Neural progenitor cell (in vitro differentiated cells): ENCODE data around the gene ASXL1.

ENCODE experiments used
- EZH2 ChIP-seq: fragments of 200-600 bp; sonication (generic); IDR thresholded peaks from 2 replicates; pipeline ENCODE4 v1.6.1; 2017; ENCODE audit warnings: antibody characterized with exemption, mild to moderate bottlenecking, moderate library complexity
- EZH2phosphoT487 ChIP-seq: fragments of 200-600 bp; sonication (generic); IDR thresholded peaks from 2 replicates; pipeline ENCODE4 v1.6.1; 2017; ENCODE audit warnings: antibody characterized with exemption
- TF ChIP-seq, protein P1 (sequence below): fragments of 200-600 bp; sonication (generic); IDR thresholded peaks from 2 replicates; pipeline ENCODE4 v1.5.1; 2017; ENCODE audit warnings: antibody characterized with exemption, mild to moderate bottlenecking

DNA sequence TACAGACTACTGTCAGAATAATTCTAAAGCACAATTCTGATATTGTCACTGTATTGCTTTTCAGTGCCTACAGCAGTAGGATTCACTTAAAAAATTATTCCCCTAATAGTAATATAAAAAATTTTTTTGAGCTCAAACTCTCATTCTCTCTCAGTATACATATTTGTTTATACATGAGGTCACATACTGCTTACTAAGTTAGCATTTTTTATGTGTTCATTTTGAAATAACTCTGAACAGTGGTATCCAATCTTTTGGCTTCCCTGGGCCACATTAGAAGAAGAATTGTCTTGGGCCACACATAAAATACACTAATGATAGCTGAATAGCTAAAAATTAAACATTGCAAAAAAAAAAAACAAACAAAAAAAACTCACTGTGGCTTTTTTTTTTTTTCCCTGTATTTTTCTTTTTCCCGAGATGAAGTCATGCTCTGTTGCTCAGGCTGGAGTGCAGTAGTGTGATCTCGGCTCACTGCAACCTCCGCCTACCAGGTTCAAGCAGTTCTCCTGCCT, 38.6 kb downstream of the ASXL1 start:
- TF ChIP-seq, protein P1, sequence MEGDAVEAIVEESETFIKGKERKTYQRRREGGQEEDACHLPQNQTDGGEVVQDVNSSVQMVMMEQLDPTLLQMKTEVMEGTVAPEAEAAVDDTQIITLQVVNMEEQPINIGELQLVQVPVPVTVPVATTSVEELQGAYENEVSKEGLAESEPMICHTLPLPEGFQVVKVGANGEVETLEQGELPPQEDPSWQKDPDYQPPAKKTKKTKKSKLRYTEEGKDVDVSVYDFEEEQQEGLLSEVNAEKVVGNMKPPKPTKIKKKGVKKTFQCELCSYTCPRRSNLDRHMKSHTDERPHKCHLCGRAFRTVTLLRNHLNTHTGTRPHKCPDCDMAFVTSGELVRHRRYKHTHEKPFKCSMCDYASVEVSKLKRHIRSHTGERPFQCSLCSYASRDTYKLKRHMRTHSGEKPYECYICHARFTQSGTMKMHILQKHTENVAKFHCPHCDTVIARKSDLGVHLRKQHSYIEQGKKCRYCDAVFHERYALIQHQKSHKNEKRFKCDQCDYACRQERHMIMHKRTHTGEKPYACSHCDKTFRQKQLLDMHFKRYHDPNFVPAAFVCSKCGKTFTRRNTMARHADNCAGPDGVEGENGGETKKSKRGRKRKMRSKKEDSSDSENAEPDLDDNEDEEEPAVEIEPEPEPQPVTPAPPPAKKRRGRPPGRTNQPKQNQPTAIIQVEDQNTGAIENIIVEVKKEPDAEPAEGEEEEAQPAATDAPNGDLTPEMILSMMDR, result no peak
- no peak for TF ChIP-seq EZH2
- no peak for TF ChIP-seq EZH2phosphoT487
